ENCODE measurements around the gene CD7. TPM values are rescaled to one million over a fixed set of nuclear protein-coding genes. Genes with fewer than 3 reads are reported as not detected.

The CD7 gene
- total RNA-seq, 2 donors from 2014 or later: 2.8 TPM; not detected in 1

DNA sequence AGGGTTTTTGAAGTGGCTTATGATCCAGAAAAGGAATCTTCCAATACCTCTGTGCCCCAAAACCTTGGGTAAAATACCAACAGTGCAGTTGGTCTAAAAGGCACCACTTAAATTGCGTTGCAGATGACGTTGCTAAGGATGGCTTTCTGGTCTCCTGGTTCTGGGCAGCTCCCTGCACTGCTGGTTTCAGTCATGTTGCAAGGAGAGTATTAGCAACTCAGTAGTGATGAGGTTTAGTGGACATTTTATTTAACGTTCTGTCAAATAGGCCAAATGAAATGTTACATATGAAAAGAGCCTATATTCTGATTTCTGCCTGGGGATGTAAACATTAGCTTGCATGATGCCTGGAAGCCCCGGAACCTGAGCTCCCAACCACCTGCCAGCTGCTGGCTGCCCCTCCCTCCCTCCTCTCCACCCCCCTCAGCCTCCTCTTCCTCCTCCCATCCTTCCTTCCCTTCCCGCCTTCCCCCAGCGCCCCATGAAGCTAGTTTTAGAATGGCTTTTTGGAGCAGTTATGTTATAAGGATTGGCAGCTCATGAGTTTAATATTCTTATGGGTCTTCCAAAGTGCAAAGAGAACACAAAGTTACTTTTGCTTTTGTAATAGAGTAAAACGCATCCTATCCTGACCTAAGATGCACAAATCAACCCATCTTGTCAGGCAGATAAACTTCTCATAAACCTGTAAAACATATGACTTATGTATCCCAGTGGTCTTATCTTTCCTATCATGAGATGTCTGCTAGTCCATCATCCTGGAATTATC is 20.7 kb downstream of the CD7 start:
- no peaks in the 10 kb centered on the region for H3K9me3 ChIP-seq
- H3K4me3 ChIP-seq: peak overlapping the region; percentile 35 to 43
- WGBS: 35% methylated on average over 7 of the region's 7 CpGs
- H3K27ac ChIP-seq: peak overlapping the region; percentile 99
- no peaks in the 10 kb centered on the region for H3K36me3 ChIP-seq
- DNase-seq (ENCODE audit: low spot score): no peak
- no peaks in the 10 kb centered on the region for H3K27me3 ChIP-seq (replicated peaks; ENCODE audit: insufficient read depth)
- intact Hi-C loops (cut with DNase I): loop anchor here (10.0 kb wide), 1 partner anchor 62 kb away; no protein-coding TSS in a partner anchor
- H3K4me1 ChIP-seq (replicated peaks): peaks cover 25% of the 10 kb centered on the region
- TF ChIP-seq POLR2AphosphoS5 (IDR thresholded peaks at IDR 0.05) (no peak), POLR2A (IDR thresholded peaks at IDR 0.05) (no peak)
- TF ChIP-seq, protein P1, sequence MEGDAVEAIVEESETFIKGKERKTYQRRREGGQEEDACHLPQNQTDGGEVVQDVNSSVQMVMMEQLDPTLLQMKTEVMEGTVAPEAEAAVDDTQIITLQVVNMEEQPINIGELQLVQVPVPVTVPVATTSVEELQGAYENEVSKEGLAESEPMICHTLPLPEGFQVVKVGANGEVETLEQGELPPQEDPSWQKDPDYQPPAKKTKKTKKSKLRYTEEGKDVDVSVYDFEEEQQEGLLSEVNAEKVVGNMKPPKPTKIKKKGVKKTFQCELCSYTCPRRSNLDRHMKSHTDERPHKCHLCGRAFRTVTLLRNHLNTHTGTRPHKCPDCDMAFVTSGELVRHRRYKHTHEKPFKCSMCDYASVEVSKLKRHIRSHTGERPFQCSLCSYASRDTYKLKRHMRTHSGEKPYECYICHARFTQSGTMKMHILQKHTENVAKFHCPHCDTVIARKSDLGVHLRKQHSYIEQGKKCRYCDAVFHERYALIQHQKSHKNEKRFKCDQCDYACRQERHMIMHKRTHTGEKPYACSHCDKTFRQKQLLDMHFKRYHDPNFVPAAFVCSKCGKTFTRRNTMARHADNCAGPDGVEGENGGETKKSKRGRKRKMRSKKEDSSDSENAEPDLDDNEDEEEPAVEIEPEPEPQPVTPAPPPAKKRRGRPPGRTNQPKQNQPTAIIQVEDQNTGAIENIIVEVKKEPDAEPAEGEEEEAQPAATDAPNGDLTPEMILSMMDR (IDR thresholded peaks at IDR 0.05): no peak

GRCh38 chr17:82295472-82295814 is 22.0 kb downstream of the CD7 start:
- WGBS: 77% methylated on average over 4 of the region's 4 CpGs
- Histone ChIP-seq H3K27ac (peak overlapping the region; percentile 99), H3K36me3 (no peaks in the 10 kb centered on the region), H3K27me3 (replicated peaks; ENCODE audit: insufficient read depth) (no peaks in the 10 kb centered on the region), H3K4me3 (no peak overlapping the region), H3K4me1 (replicated peaks) (peaks cover 25% of the 10 kb centered on the region), H3K9me3 (no peaks in the 10 kb centered on the region)
- DNase-seq (ENCODE audit: low spot score): no peak
- intact Hi-C loops (cut with DNase I): loop anchor here (10.0 kb wide), 1 partner anchor 61 kb away; no protein-coding TSS in a partner anchor
- TF ChIP-seq, protein P1 (IDR thresholded peaks at IDR 0.05): no peak
- TF ChIP-seq POLR2AphosphoS5 (IDR thresholded peaks at IDR 0.05) (no peak), POLR2A (IDR thresholded peaks at IDR 0.05) (no peak)

DNA sequence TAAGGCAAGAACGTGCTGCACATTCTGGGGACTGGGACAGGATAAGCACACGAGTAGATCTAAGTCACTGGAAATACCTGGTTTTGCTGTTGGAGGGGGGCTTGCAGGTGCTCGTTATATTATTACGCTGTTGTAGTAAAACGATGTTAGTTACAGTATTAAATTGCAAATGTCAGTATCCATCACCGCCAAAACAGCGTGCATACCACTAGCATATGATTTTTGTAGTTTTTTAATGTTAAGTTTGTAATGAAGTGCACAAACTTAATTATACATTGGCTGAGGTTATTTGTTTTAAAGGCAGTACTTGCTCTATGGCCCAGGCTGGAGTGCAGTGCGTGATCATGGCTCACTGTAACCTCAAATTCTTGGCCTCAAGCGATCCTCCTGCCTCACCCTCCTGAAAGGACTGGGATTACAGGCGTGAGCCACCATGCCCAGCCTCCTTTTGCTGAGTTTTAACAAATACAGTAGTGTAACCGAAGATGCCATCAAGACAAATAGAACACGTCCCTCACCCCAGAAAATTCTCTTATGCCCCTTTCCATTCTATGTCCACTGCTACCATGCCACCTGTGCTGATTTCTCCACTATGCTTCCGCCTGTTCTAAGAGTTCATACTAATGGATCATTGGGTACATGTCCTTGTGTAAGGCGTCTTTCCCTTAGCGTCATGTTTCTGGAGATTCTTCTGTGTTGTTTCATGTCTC is 23.2 kb downstream of the CD7 start:
- Histone ChIP-seq H3K36me3 (no peaks in the 10 kb centered on the region), H3K4me1 (replicated peaks) (peaks cover 25% of the 10 kb centered on the region), H3K27ac (peak overlapping the region; percentile 99), H3K9me3 (no peaks in the 10 kb centered on the region), H3K27me3 (replicated peaks; ENCODE audit: insufficient read depth) (no peaks in the 10 kb centered on the region), H3K4me3 (peak overlapping the region; percentile 26 to 82)
- no peak for DNase-seq (ENCODE audit: low spot score)
- intact Hi-C loops (cut with DNase I): loop anchor here (10.0 kb wide), 1 partner anchor 59 kb away; no protein-coding TSS in a partner anchor
- TF ChIP-seq POLR2A (IDR thresholded peaks at IDR 0.05) (no peak), POLR2AphosphoS5 (IDR thresholded peaks at IDR 0.05) (no peak)
- TF ChIP-seq, protein P1 (IDR thresholded peaks at IDR 0.05): no peak
- 60% methylated on average over 15 of the region's 15 CpGs for WGBS

- Histone ChIP-seq H3K27me3 (replicated peaks; ENCODE audit: insufficient read depth) (no peaks in the 10 kb centered on the region), H3K4me3 (peak overlapping the region; percentile 81 to 82), H3K4me1 (replicated peaks) (peaks cover 18% of the 10 kb centered on the region), H3K9me3 (no peaks in the 10 kb centered on the region), H3K27ac (peak overlapping the region; percentile 99), H3K36me3 (no peaks in the 10 kb centered on the region)
- intact Hi-C loops (cut with DNase I): loop anchor here (10.0 kb wide), 1 partner anchor 58 kb away; no protein-coding TSS in a partner anchor
- TF ChIP-seq, protein P1 (IDR thresholded peaks at IDR 0.05): no peak
- peak; percentile 99 for TF ChIP-seq POLR2A (IDR thresholded peaks at IDR 0.05)
- TF ChIP-seq POLR2AphosphoS5 (IDR thresholded peaks at IDR 0.05): peak; percentile 100
- peak; percentile 96 for DNase-seq (ENCODE audit: low spot score)
- WGBS: 6% methylated on average over 53 of the region's 86 CpGs
These were observed 24.9 kb downstream of the CD7 start for GRCh38 chr17:82292251-82293154.
